ENCODE data around the gene COQ7.

DNA sequence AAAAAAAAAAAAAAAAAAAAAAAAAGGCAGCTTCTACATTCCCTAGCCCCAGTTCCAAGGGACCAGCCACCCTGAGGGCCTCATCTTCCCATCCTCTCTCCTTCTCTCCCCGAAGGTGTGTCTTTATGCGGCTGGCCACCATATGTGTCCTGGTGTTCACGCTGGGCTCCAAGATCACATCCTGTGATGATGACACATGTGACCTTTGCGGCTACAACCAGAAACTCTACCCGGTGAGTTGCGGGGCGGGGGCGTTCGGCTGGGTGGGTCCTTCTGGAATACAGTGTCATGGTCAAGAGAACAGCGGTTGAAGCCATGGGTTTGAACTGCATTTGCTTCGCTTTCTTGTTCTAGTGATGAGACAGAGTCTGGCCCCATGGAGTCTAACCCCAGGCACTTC, 22.6 kb upstream of the COQ7 start:
- TF ChIP-seq, protein P1, sequence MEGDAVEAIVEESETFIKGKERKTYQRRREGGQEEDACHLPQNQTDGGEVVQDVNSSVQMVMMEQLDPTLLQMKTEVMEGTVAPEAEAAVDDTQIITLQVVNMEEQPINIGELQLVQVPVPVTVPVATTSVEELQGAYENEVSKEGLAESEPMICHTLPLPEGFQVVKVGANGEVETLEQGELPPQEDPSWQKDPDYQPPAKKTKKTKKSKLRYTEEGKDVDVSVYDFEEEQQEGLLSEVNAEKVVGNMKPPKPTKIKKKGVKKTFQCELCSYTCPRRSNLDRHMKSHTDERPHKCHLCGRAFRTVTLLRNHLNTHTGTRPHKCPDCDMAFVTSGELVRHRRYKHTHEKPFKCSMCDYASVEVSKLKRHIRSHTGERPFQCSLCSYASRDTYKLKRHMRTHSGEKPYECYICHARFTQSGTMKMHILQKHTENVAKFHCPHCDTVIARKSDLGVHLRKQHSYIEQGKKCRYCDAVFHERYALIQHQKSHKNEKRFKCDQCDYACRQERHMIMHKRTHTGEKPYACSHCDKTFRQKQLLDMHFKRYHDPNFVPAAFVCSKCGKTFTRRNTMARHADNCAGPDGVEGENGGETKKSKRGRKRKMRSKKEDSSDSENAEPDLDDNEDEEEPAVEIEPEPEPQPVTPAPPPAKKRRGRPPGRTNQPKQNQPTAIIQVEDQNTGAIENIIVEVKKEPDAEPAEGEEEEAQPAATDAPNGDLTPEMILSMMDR (IDR thresholded peaks at IDR 0.05; ENCODE audit: low read length) = no peak
- no peak for TF ChIP-seq EZH2 (IDR thresholded peaks at IDR 0.05; ENCODE audit: borderline replicate concordance, low read length)

All from OCI-LY1 (cell line).